B cell (primary cell): ENCODE data around the gene SLC12A7. TPM values are rescaled to one million over a fixed set of nuclear protein-coding genes. Genes with fewer than 3 reads are reported as not detected.

Experiments used
- ATAC-seq: fragments of 200-7000 bp; cut with Tn5 transposase; one replicate; pipeline ENCODE4 v1.10.0; 2021; ENCODE audit warnings: low read depth, mild to moderate bottlenecking, moderate number of reproducible peaks, moderate library complexity
- CTCF ChIA-PET: fragments of 350-600 bp; sonication (Branson Sonifier 250); formaldehyde crosslinking; loops from one replicate; lab custom pipeline; 2021; ENCODE audit warnings: antibody characterized with exemption, inconsistent platforms; lab: Charles Lee
- POLR2A ChIA-PET: fragments of 350-600 bp; sonication (Branson Sonifier 250); formaldehyde crosslinking; loops from one replicate; lab custom pipeline; 2021; ENCODE audit warnings: antibody characterized with exemption; lab: Charles Lee
- DNase-seq: peaks from one replicate; pipeline ENCODE4 v3.0.0; 2013
- H2AFZ ChIP-seq: 2 replicates; pipeline ENCODE4 v1.6.1; 2012; ENCODE audit warnings: mild to moderate bottlenecking, low read depth, low read length; ENCODE audit not compliant: insufficient read depth, poor library complexity, severe bottlenecking
- H3K27ac ChIP-seq, 2 donors: 1 replicate in 1 of 2; 2 replicates in 1 of 2; pipeline ENCODE4 v1.5.1; 2012 to 2013; ENCODE audit warnings: low read length in 2 of 2, mild to moderate bottlenecking in 2 of 2, moderate library complexity in 1 of 2
- H3K27me3 ChIP-seq, 4 experiments: fragments of 200-600 bp in 1 of 4; sonication (generic) in 1 of 4; replicated peaks in 1 of 4; 1 replicate in 2 of 4; 2 replicates in 2 of 4; pipeline versions ENCODE4 v1.6.1 to v1.7.0; 2013 to 2016; ENCODE audit warnings: low read length in 3 of 4, mild to moderate bottlenecking in 2 of 4, mixed read lengths in 1 of 4, moderate library complexity in 1 of 4; ENCODE audit not compliant: insufficient read depth in 4 of 4, control insufficient read depth in 3 of 4; ENCODE audit errors: control extremely low read depth in 1 of 4
- H3K36me3 ChIP-seq, 2 experiments: replicated peaks in 1 of 2; 1 replicate in 1 of 2; 2 replicates in 1 of 2; pipeline versions ENCODE4 v1.6.1 to v1.7.1; 2013; ENCODE audit warnings: low read length in 1 of 2; ENCODE audit not compliant: insufficient read depth in 2 of 2, control insufficient read depth in 1 of 2; ENCODE audit errors: control extremely low read depth in 1 of 2, extremely low read depth in 1 of 2
- H3K4me1 ChIP-seq, 2 donors: fragments of 200-600 bp in 1 of 2; sonication (generic) in 1 of 2; 1 replicate in 1 of 2; 2 replicates in 1 of 2; pipeline versions ENCODE4 v1.5.1 to v1.6.1; 2013 to 2017; ENCODE audit warnings: low read length in 2 of 2; ENCODE audit not compliant: control insufficient read depth in 2 of 2, insufficient read depth in 2 of 2
- H3K4me2 ChIP-seq: replicated peaks from 2 replicates; pipeline ENCODE3; 2012; ENCODE audit warnings: mild to moderate bottlenecking, low read depth, low read length; ENCODE audit not compliant: poor library complexity, severe bottlenecking
- H3K4me3 ChIP-seq, 5 experiments: fragments of 200-600 bp in 1 of 5; sonication (generic) in 1 of 5; 1 replicate in 3 of 5; 2 replicates in 2 of 5; pipeline versions ENCODE4 v1.5.1 to v1.7.0; 2011 to 2016; ENCODE audit warnings: low read length in 4 of 5, mild to moderate bottlenecking in 4 of 5, low read depth in 2 of 5, control low read depth in 1 of 5, moderate library complexity in 1 of 5; ENCODE audit not compliant: insufficient read depth in 1 of 5; ENCODE audit errors: control extremely low read depth in 1 of 5, extremely low read depth in 1 of 5
- H3K79me2 ChIP-seq: fragments of 200-600 bp; sonication (generic); one replicate; pipeline ENCODE4 v1.6.0; 2016; ENCODE audit warnings: low read length; ENCODE audit not compliant: control insufficient read depth, insufficient read depth
- H3K9ac ChIP-seq: fragments of 200-600 bp; sonication (generic); 2 replicates; pipeline ENCODE4 v1.6.1; 2017; ENCODE audit warnings: mild to moderate bottlenecking, low read length, moderate library complexity
- H3K9me3 ChIP-seq, 3 donors: one replicate each; pipeline versions ENCODE4 v1.6.1 to v1.7.1; 2013; ENCODE audit warnings: low read length in 2 of 3; ENCODE audit not compliant: control insufficient read depth in 2 of 3, insufficient read depth in 1 of 3; ENCODE audit errors: control extremely low read depth in 1 of 3
- H4K20me1 ChIP-seq: 2 replicates; pipeline ENCODE4 v1.6.0; 2012; ENCODE audit warnings: mild to moderate bottlenecking, low read length; ENCODE audit not compliant: insufficient read depth, control insufficient read depth, poor library complexity, severe bottlenecking
- H3K27ac Mint-ChIP-seq: one replicate; pipeline ENCODE4 v1.8.0; 2021; ENCODE audit warnings: mixed read lengths
- H3K27me3 Mint-ChIP-seq: one replicate; pipeline ENCODE4 v1.8.0; 2021; ENCODE audit warnings: mixed read lengths
- H3K4me1 Mint-ChIP-seq: one replicate; pipeline ENCODE4 v1.8.0; 2021; ENCODE audit warnings: mixed read lengths
- H3K4me3 Mint-ChIP-seq: one replicate; pipeline ENCODE4 v1.8.0; 2021; ENCODE audit warnings: mixed read lengths
- H3K9me3 Mint-ChIP-seq: one replicate; pipeline ENCODE4 v1.8.0; 2022; ENCODE audit warnings: mixed read lengths; ENCODE audit not compliant: insufficient read depth
- EZH2 ChIP-seq: IDR thresholded peaks from 2 replicates; pipeline ENCODE4 v1.6.1; 2012; ENCODE audit warnings: borderline replicate concordance, low read depth, mild to moderate bottlenecking, moderate library complexity, low read length; ENCODE audit not compliant: insufficient read depth, poor library complexity, severe bottlenecking
- WGBS: methylation state at CpG from one replicate; pipeline ENCODE4 v1.1.5; 2013; ENCODE audit warnings: missing lambda C conversion rate; ENCODE audit not compliant: insufficient coverage; 5-methylcytosine and 5-hydroxymethylcytosine counted together
- intact Hi-C: fragments of 100-400 bp; cut with micrococcal nuclease; formaldehyde crosslinking; loops from one replicate; pipeline ENCODE4 v1.10.0; 2022
- polyA plus RNA-seq: library from polyadenylated mRNA; depleted of rRNA; stranded (reverse); fragments of >200 nt; gene quantifications from 2 replicates; pipeline ENCODE4 v1.2.3, GENCODE V29; 2012
- total RNA-seq, 2 donors: library from RNA; stranded (reverse); fragments of 120-200 nt in 1 of 2; gene quantifications; 1 replicate in 1 of 2; 2 replicates in 1 of 2; pipeline versions ENCODE4 v1.2.3 to v1.2.4, GENCODE V29; 2013 to 2022
- TF ChIP-seq, protein P1 (sequence below): fragments of 200-600 bp; IDR thresholded peaks from one replicate; pipeline ENCODE4 v1.8.0; 2022; ENCODE audit warnings: antibody characterized with exemption, mild to moderate bottlenecking

The SLC12A7 gene
- total and polyA plus RNA-seq, 2 donors (not counting 1 experiment from before 2014, with no cell fraction given), result 25.5 to 34.4 TPM

DNA sequence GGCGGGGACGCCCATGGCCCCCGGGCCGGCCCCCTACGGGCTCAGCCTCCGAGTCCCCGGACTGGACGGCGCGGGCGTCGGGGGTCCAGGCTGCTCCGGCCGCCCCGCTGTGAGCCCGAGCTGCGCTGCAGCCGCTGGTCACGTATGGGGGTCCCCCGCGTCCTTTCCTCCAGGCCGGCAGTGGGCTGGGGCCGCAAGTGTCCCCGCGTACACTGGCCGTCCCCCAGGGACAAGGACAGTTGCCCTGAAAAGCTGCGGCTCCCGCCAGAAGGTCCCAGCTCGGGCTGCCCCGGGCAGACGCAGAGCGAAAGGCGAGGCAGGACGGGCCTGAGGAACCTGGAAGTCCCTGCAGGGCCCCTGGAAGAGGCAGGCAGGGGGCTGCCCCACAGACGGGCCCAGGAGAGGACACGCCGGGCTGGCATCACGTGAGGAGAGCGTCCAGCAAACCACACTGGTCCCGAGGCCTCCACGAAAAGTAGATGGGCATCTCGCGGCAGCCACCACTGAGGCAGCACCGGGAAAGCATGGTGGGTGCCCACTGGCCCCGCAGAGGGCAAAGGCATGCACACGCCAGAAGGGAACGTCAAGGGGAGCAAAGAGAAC, 106.5 kb downstream of the SLC12A7 start:
- no peaks in the 10 kb centered on the region for H4K20me1 ChIP-seq
- H3K4me1 ChIP-seq, result peaks cover 24 to 31% of the 10 kb centered on the region in 2 donors
- 44% methylated on average over 47 of the region's 47 CpGs for WGBS
- ATAC-seq (no peak), DNase-seq (no peak)
- H2AFZ ChIP-seq, result peak overlapping the region; percentile 58
- H3K27me3 ChIP-seq, result peaks cover 0 to 58% (median 20%) of the 10 kb centered on the region in 4 experiments
- no peaks in the 10 kb centered on the region for H3K9me3 Mint-ChIP-seq
- peak overlapping the region in 3 of 5 experiments; percentile 47 to 60 (median 51) for H3K4me3 ChIP-seq
- no peaks in the 10 kb centered on the region for H3K36me3 ChIP-seq
- no peak overlapping the region for H3K27ac ChIP-seq
- peak overlapping the region; percentile 94 for H3K4me2 ChIP-seq
- peak overlapping the region; percentile 73 for H3K4me3 Mint-ChIP-seq
- peak overlapping the region; percentile 60 for H3K9ac ChIP-seq
- no peaks in the 10 kb centered on the region for H3K79me2 ChIP-seq
- H3K9me3 ChIP-seq, result peaks cover 0 to 6% (median 0%) of the 10 kb centered on the region in 3 donors
- ChIA-PET POLR2A (no interaction called here), CTCF (interaction anchor here (0.6 kb wide), 1 partner anchor 14 kb away, joined by 3 read pairs; no protein-coding TSS in a partner anchor)
- H3K27me3 Mint-ChIP-seq, result peaks cover 46% of the 10 kb centered on the region
- peaks cover 25% of the 10 kb centered on the region for H3K4me1 Mint-ChIP-seq
- no peak for TF ChIP-seq EZH2
- TF ChIP-seq, protein P1, sequence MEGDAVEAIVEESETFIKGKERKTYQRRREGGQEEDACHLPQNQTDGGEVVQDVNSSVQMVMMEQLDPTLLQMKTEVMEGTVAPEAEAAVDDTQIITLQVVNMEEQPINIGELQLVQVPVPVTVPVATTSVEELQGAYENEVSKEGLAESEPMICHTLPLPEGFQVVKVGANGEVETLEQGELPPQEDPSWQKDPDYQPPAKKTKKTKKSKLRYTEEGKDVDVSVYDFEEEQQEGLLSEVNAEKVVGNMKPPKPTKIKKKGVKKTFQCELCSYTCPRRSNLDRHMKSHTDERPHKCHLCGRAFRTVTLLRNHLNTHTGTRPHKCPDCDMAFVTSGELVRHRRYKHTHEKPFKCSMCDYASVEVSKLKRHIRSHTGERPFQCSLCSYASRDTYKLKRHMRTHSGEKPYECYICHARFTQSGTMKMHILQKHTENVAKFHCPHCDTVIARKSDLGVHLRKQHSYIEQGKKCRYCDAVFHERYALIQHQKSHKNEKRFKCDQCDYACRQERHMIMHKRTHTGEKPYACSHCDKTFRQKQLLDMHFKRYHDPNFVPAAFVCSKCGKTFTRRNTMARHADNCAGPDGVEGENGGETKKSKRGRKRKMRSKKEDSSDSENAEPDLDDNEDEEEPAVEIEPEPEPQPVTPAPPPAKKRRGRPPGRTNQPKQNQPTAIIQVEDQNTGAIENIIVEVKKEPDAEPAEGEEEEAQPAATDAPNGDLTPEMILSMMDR, result no peak
- intact Hi-C loops, result no loop called here
- no peak overlapping the region for H3K27ac Mint-ChIP-seq
